ENCODE results near the gene APP. TPM values are rescaled to one million over a fixed set of nuclear protein-coding genes. Genes with fewer than 3 reads are reported as not detected.
A peak's percentile ranks its signal among the peaks of the same experiment; 100 is the strongest.

APP gene
- total RNA-seq, 2 donors from 2014 or later = 38.5 to 81.4 TPM

- Mint-ChIP-seq H3K27ac (no peak overlapping the region), H3K9me3 (no peaks in the 10 kb centered on the region), H3K36me3 (no peaks in the 10 kb centered on the region)
- ATAC-seq = no peak
- no peak for DNase-seq (ENCODE audit: low spot score in 2 of 2)
Observed at GRCh38 chr21:26120828-26121227, 49.7 kb downstream of the APP start.

GRCh38 chr21:26119906-26120305 is 50.7 kb downstream of the APP start:
- no peak for ATAC-seq
- no peaks in the 10 kb centered on the region for H3K36me3 Mint-ChIP-seq
- no peak for DNase-seq (ENCODE audit: low spot score in 2 of 2)
- H3K27ac Mint-ChIP-seq = no peak overlapping the region
- no peaks in the 10 kb centered on the region for H3K9me3 Mint-ChIP-seq

- Mint-ChIP-seq H3K27ac (no peak overlapping the region), H3K9me3 (no peaks in the 10 kb centered on the region), H3K36me3 (no peaks in the 10 kb centered on the region)
- DNase-seq (ENCODE audit: low spot score in 2 of 2) = no peak
- ATAC-seq = no peak
Observed at GRCh38 chr21:26118938-26119540, 51.5 kb downstream of the APP start.

- H3K9me3 Mint-ChIP-seq = no peaks in the 10 kb centered on the region
- no peak for DNase-seq (ENCODE audit: low spot score in 2 of 2)
- H3K36me3 Mint-ChIP-seq = no peaks in the 10 kb centered on the region
- ATAC-seq = no peak
- no peak overlapping the region for H3K27ac Mint-ChIP-seq
Observed at GRCh38 chr21:26117972-26118367, 52.6 kb downstream of the APP start.

GRCh38 chr21:26117324-26117971 is 53.1 kb downstream of the APP start:
- DNase-seq (ENCODE audit: low spot score in 2 of 2) (no peak), ATAC-seq (no peak)
- H3K36me3 Mint-ChIP-seq = no peaks in the 10 kb centered on the region
- no peak overlapping the region for H3K27ac Mint-ChIP-seq
- no peaks in the 10 kb centered on the region for H3K9me3 Mint-ChIP-seq

- Mint-ChIP-seq H3K27ac (peak overlapping the region in 1 of 2 donors; percentile 36), H3K36me3 (no peaks in the 10 kb centered on the region), H3K9me3 (no peaks in the 10 kb centered on the region)
- ATAC-seq (no peak), DNase-seq (ENCODE audit: low spot score in 2 of 2) (no peak)
Observed at GRCh38 chr21:26116456-26117011, 54.0 kb downstream of the APP start.

- DNase-seq (ENCODE audit: low spot score in 2 of 2) (no peak), ATAC-seq (no peak)
- Mint-ChIP-seq H3K9me3 (no peaks in the 10 kb centered on the region), H3K27ac (no peak overlapping the region), H3K36me3 (peaks cover 0 to 3% of the 10 kb centered on the region in 2 donors)
Observed at GRCh38 chr21:26115899-26116298, 54.7 kb downstream of the APP start.

- Mint-ChIP-seq H3K27ac (no peak overlapping the region), H3K9me3 (no peaks in the 10 kb centered on the region), H3K36me3 (peaks cover 0 to 6% of the 10 kb centered on the region in 2 donors)
- ATAC-seq = no peak
- no peak for DNase-seq (ENCODE audit: low spot score in 2 of 2)
Observed at GRCh38 chr21:26115305-26115704, 55.3 kb downstream of the APP start.

- Mint-ChIP-seq H3K27ac (no peak overlapping the region), H3K9me3 (no peaks in the 10 kb centered on the region), H3K36me3 (peaks cover 9 to 16% of the 10 kb centered on the region in 2 donors)
- DNase-seq (ENCODE audit: low spot score in 2 of 2) = no peak
- ATAC-seq = no peak
Observed at GRCh38 chr21:26112975-26113374, 57.6 kb downstream of the APP start.

GRCh38 chr21:26112127-26112742 is 58.3 kb downstream of the APP start:
- ATAC-seq = peak in 1 of 2 donors; percentile 97
- Mint-ChIP-seq H3K27ac (no peak overlapping the region), H3K9me3 (no peaks in the 10 kb centered on the region), H3K36me3 (peaks cover 14 to 17% of the 10 kb centered on the region in 2 donors)
- DNase-seq (ENCODE audit: low spot score in 2 of 2) = no peak

GRCh38 chr21:26110715-26111114 is 59.9 kb downstream of the APP start:
- Mint-ChIP-seq H3K27ac (no peak overlapping the region), H3K36me3 (peaks cover 20 to 22% of the 10 kb centered on the region in 2 donors), H3K9me3 (no peaks in the 10 kb centered on the region)
- DNase-seq (ENCODE audit: low spot score in 2 of 2) (no peak), ATAC-seq (no peak)

- no peak for DNase-seq (ENCODE audit: low spot score in 2 of 2)
- no peak overlapping the region for H3K27ac Mint-ChIP-seq
- no peaks in the 10 kb centered on the region for H3K9me3 Mint-ChIP-seq
- H3K36me3 Mint-ChIP-seq = peaks cover 32 to 38% of the 10 kb centered on the region in 2 donors
- no peak for ATAC-seq
Observed at GRCh38 chr21:26107429-26107828, 63.1 kb downstream of the APP start.

GRCh38 chr21:26106562-26106961 is 64.0 kb downstream of the APP start:
- Mint-ChIP-seq H3K27ac (no peak overlapping the region), H3K36me3 (peaks cover 32 to 38% of the 10 kb centered on the region in 2 donors), H3K9me3 (no peaks in the 10 kb centered on the region)
- no peak for ATAC-seq
- DNase-seq (ENCODE audit: low spot score in 2 of 2) = no peak

GRCh38 chr21:26105819-26106218 is 64.8 kb downstream of the APP start:
- no peak for ATAC-seq
- no peaks in the 10 kb centered on the region for H3K9me3 Mint-ChIP-seq
- no peak for DNase-seq (ENCODE audit: low spot score in 2 of 2)
- no peak overlapping the region for H3K27ac Mint-ChIP-seq
- peaks cover 28 to 38% of the 10 kb centered on the region in 2 donors for H3K36me3 Mint-ChIP-seq

- DNase-seq (ENCODE audit: low spot score in 2 of 2) (no peak), ATAC-seq (no peak)
- Mint-ChIP-seq H3K9me3 (no peaks in the 10 kb centered on the region), H3K27ac (no peak overlapping the region), H3K36me3 (peaks cover 11 to 16% of the 10 kb centered on the region in 2 donors)
Observed at GRCh38 chr21:26100573-26100972, 70.0 kb downstream of the APP start.

- Mint-ChIP-seq H3K27ac (no peak overlapping the region), H3K9me3 (no peaks in the 10 kb centered on the region), H3K36me3 (peaks cover 10 to 11% of the 10 kb centered on the region in 2 donors)
- no peak for ATAC-seq
- no peak for DNase-seq (ENCODE audit: low spot score in 2 of 2)
Observed at GRCh38 chr21:26099610-26100219, 70.9 kb downstream of the APP start.

GRCh38 chr21:26098772-26099397 is 71.7 kb downstream of the APP start:
- DNase-seq (ENCODE audit: low spot score in 2 of 2) (no peak), ATAC-seq (no peak)
- Mint-ChIP-seq H3K9me3 (no peaks in the 10 kb centered on the region), H3K27ac (no peak overlapping the region), H3K36me3 (peaks cover 3 to 4% of the 10 kb centered on the region in 2 donors)

Data from activated naive CD4-positive, alpha-beta T cell treated with anti-CD3 and anti-CD28 coated beads, Interleukin-2, amount 50 U/mL, for 72 hours (primary cell).